ENCODE data around the gene TBCD. TPM values are rescaled to one million over a fixed set of nuclear protein-coding genes. Genes with fewer than 3 reads are reported as not detected.

Gene TBCD
- total RNA-seq, 1 donor from 2014 or later: 49.9 TPM

GRCh38 chr17:82875407-82875856 is 123.6 kb downstream of the TBCD start:
- no peak overlapping the region for H3K27ac Mint-ChIP-seq

GRCh38 chr17:82876149-82876548 is 124.3 kb downstream of the TBCD start:
- H3K4me1 Mint-ChIP-seq: peaks cover 35% of the 10 kb centered on the region
- intact Hi-C loops (cut with micrococcal nuclease): loop anchor here (10.0 kb wide), 1 partner anchor 89 kb away; no protein-coding TSS in a partner anchor
- ChIA-PET CTCF (interaction anchor here (0.8 to 1.4 kb wide), 2 partner anchors 38 to 94 kb away, joined by 3 to 4 read pairs; no protein-coding TSS in a partner anchor), POLR2A (interaction anchor here (2.2 kb wide), 1 partner anchor 9 kb away, joined by 8 read pairs; no protein-coding TSS in a partner anchor)
- no peaks in the 10 kb centered on the region for H3K9me3 Mint-ChIP-seq
- ATAC-seq (ENCODE audit: low read depth) (no peak), DNase-seq (no peak)
- H3K27me3 Mint-ChIP-seq: no peaks in the 10 kb centered on the region
- H3K27ac Mint-ChIP-seq: no peak overlapping the region
- no peak for TF ChIP-seq CTCF (IDR thresholded peaks at IDR 0.05)
- H3K4me3 Mint-ChIP-seq: no peak overlapping the region
- H3K36me3 Mint-ChIP-seq (ENCODE audit: low read depth): peaks cover 2% of the 10 kb centered on the region

More at GRCh38 chr17:82875407-82875856, 123.6 kb downstream of the TBCD start:
- H3K9me3 Mint-ChIP-seq: no peaks in the 10 kb centered on the region
- no peak overlapping the region for H3K4me3 Mint-ChIP-seq
- no peaks in the 10 kb centered on the region for H3K27me3 Mint-ChIP-seq
- peaks cover 2% of the 10 kb centered on the region for H3K36me3 Mint-ChIP-seq (ENCODE audit: low read depth)
- CTCF ChIA-PET: interaction anchor here (0.8 kb wide), 1 partner anchor 94 kb away, joined by 3 read pairs; no protein-coding TSS in a partner anchor
- peaks cover 42% of the 10 kb centered on the region for H3K4me1 Mint-ChIP-seq
- no peak for DNase-seq
- POLR2A ChIA-PET: interaction anchor here (0.9 to 2.2 kb wide), 3 partner anchors 9 to 12 kb away, joined by 3 to 8 read pairs (median 4); no protein-coding TSS in a partner anchor
- no peak for TF ChIP-seq CTCF (IDR thresholded peaks at IDR 0.05)
- intact Hi-C loops (cut with micrococcal nuclease): loop anchor here (10.0 kb wide), 1 partner anchor 89 kb away; no protein-coding TSS in a partner anchor
- ATAC-seq (ENCODE audit: low read depth): no peak

- Mint-ChIP-seq H3K36me3 (ENCODE audit: low read depth) (peaks cover 2% of the 10 kb centered on the region), H3K4me1 (peaks cover 29% of the 10 kb centered on the region), H3K27me3 (no peaks in the 10 kb centered on the region), H3K27ac (no peak overlapping the region), H3K9me3 (no peaks in the 10 kb centered on the region), H3K4me3 (no peak overlapping the region)
- POLR2A ChIA-PET: interaction anchor here (0.6 kb wide), 1 partner anchor 13 kb away, joined by 3 read pairs; no protein-coding TSS in a partner anchor
- ATAC-seq (ENCODE audit: low read depth): no peak
- intact Hi-C loops (cut with micrococcal nuclease): loop anchor here (10.0 kb wide), 1 partner anchor 88 kb away; no protein-coding TSS in a partner anchor
- CTCF ChIA-PET: interaction anchor here (1.4 kb wide), 1 partner anchor 38 kb away, joined by 4 read pairs; no protein-coding TSS in a partner anchor
- DNase-seq: no peak
- TF ChIP-seq CTCF (IDR thresholded peaks at IDR 0.05): no peak
Measured at GRCh38 chr17:82876602-82877379, 124.9 kb downstream of the TBCD start.

GRCh38 chr17:82878527-82878926 is 126.7 kb downstream of the TBCD start:
- H3K4me1 Mint-ChIP-seq: peaks cover 27% of the 10 kb centered on the region
- no peaks in the 10 kb centered on the region for H3K27me3 Mint-ChIP-seq
- ATAC-seq (ENCODE audit: low read depth) (no peak), DNase-seq (no peak)
- H3K36me3 Mint-ChIP-seq (ENCODE audit: low read depth): peaks cover 2% of the 10 kb centered on the region
- intact Hi-C loops (cut with micrococcal nuclease): loop anchor here (10.0 kb wide), 1 partner anchor 86 kb away; no protein-coding TSS in a partner anchor
- ChIA-PET CTCF (interaction anchor here (1.1 kb wide), 1 partner anchor 33 kb away, joined by 3 read pairs; no protein-coding TSS in a partner anchor), POLR2A (interaction anchor here (0.9 kb wide), 1 partner anchor 36 kb away, joined by 7 read pairs; no protein-coding TSS in a partner anchor)
- H3K4me3 Mint-ChIP-seq: no peak overlapping the region
- no peaks in the 10 kb centered on the region for H3K9me3 Mint-ChIP-seq
- TF ChIP-seq CTCF (IDR thresholded peaks at IDR 0.05): no peak
- no peak overlapping the region for H3K27ac Mint-ChIP-seq

- Mint-ChIP-seq H3K27me3 (no peaks in the 10 kb centered on the region), H3K27ac (no peak overlapping the region), H3K4me3 (no peak overlapping the region), H3K36me3 (ENCODE audit: low read depth) (peaks cover 2% of the 10 kb centered on the region), H3K9me3 (no peaks in the 10 kb centered on the region), H3K4me1 (peaks cover 32% of the 10 kb centered on the region)
- ChIA-PET CTCF (interaction anchor here (1.1 kb wide), 1 partner anchor 32 kb away, joined by 3 read pairs; no protein-coding TSS in a partner anchor), POLR2A (no interaction called here)
- intact Hi-C loops (cut with micrococcal nuclease): loop anchor here (10.0 kb wide), 1 partner anchor 86 kb away; no protein-coding TSS in a partner anchor
- TF ChIP-seq CTCF (IDR thresholded peaks at IDR 0.05): no peak
- no peak for DNase-seq
- no peak for ATAC-seq (ENCODE audit: low read depth)
Measured at GRCh38 chr17:82879241-82879640, 127.4 kb downstream of the TBCD start.

Measured in activated B cell treated with CpG ODN at 0.5 μM for 24 hours (primary cell).